ENCODE measurements around the gene CENPH. TPM values are rescaled to one million over a fixed set of nuclear protein-coding genes. Genes with fewer than 3 reads are reported as not detected.

Gene CENPH
- total and polyA plus RNA-seq, 2 donors (not counting 3 experiments of a cell fraction or from before 2014, with no cell fraction given) = 6.5 to 16.4 TPM

DNA sequence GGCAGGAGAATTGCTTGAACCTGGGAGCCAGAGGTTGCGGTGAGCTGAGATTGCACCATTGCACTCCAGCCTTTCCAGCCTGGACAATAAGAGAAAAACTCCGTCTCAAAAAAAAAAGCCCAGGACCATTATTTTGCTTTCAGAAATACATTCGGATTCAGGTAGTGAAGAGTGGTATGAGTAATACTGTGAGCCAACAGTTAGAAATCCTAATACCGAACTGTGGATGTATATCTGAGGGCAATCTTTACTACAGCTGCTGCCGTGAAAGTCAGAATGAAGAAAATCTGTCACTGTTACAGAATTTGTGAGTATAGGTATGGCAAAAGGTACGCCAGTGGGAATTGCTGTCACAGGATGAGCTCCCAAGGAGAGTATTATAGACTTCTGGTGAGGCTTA, 41.9 kb downstream of the CENPH start:
- ChIA-PET CTCF (no interaction called here), POLR2A (no interaction called here)
- no peaks in the 10 kb centered on the region for H3K9me1 ChIP-seq (replicated peaks; ENCODE audit: control insufficient read depth, extremely low read depth, insufficient read depth, low read length)

More for the DNA sequence above, 41.9 kb downstream of the CENPH start:
- FAIRE-seq (no peak), DNase-seq (ENCODE audit: low read depth, low spot score) (no peak)
- no peaks in the 10 kb centered on the region for H3K9me3 ChIP-seq (replicated peaks; ENCODE audit: control insufficient read depth, insufficient read depth, low read length)
- no TSS peak for BruUV-seq (replicated peaks)
- H3K9ac ChIP-seq (replicated peaks; ENCODE audit: extremely low read depth, insufficient read depth, low read length) = no peak overlapping the region
- H3K27ac ChIP-seq (ENCODE audit: insufficient read depth, low read depth, low read length) = no peak overlapping the region
- H3K27me3 ChIP-seq (ENCODE audit: control insufficient read depth in 2 of 2, insufficient read depth in 2 of 2, low read length in 2 of 2) = no peaks in the 10 kb centered on the region
- H3K79me2 ChIP-seq (ENCODE audit: control insufficient read depth, insufficient read depth, low read length) = peaks cover 16% of the 10 kb centered on the region
- no peaks in the 10 kb centered on the region for H4K20me1 ChIP-seq (replicated peaks; ENCODE audit: control insufficient read depth, extremely low read depth, insufficient read depth, low read length)
- no peak overlapping the region for H2AFZ ChIP-seq (ENCODE audit: low read depth, low read length)
- H3K4me2 ChIP-seq (ENCODE audit: insufficient read depth, low read length) = no peak overlapping the region
- peaks cover 8% of the 10 kb centered on the region for H3K4me1 ChIP-seq (ENCODE audit: control insufficient read depth, extremely low read depth, insufficient read depth, low read length)
- dilution Hi-C loops (cut with MboI; ENCODE audit: extremely low pct_ligation_motif_present, low sequenced_read_pairs) = no loop called here
- intact Hi-C loops (cut with micrococcal nuclease) = no loop called here
- TF ChIP-seq FOS (IDR thresholded peaks at IDR 0.05; ENCODE audit: borderline replicate concordance, insufficient read depth, low read length) = no peak
- TF ChIP-seq EZH2 (IDR thresholded peaks at IDR 0.05; ENCODE audit: borderline replicate concordance, low read depth, low read length, severe bottlenecking) = no peak
- TF ChIP-seq MYC (IDR thresholded peaks at IDR 0.05; ENCODE audit: low read depth, low read length) = no peak
- no peak for TF ChIP-seq MAX (IDR thresholded peaks at IDR 0.05; ENCODE audit: insufficient read depth, insufficient read length)
- no peak for TF ChIP-seq CTCF (IDR thresholded peaks at IDR 0.05; ENCODE audit: extremely low read depth in 1 of 2, insufficient read depth in 1 of 2, low read depth in 1 of 2, low read length in 2 of 2)
- TF ChIP-seq GATA2 (IDR thresholded peaks at IDR 0.05; ENCODE audit: insufficient read depth, insufficient read length, low read depth, low read length) = no peak
- TF ChIP-seq POLR2AphosphoS5 (IDR thresholded peaks at IDR 0.05; ENCODE audit: insufficient read depth, low read depth, low read length) = no peak
- no peak for TF ChIP-seq POLR2A (IDR thresholded peaks at IDR 0.05; ENCODE audit: low read depth, low read length)
- no peak for TF ChIP-seq JUN (IDR thresholded peaks at IDR 0.05; ENCODE audit: borderline replicate concordance, insufficient read depth, insufficient read length, low read depth)
- peaks cover 0 to 5% of the 10 kb centered on the region in 2 experiments for H3K36me3 ChIP-seq (ENCODE audit: control insufficient read depth in 2 of 2, extremely low read depth in 1 of 2, insufficient read depth in 2 of 2, low read length in 2 of 2)
- no peak overlapping the region for H3K4me3 ChIP-seq (replicated peaks in 1 of 3; ENCODE audit: insufficient read depth in 1 of 3, low read depth in 1 of 3, low read length in 3 of 3)

Measured in endothelial cell of umbilical vein (primary cell).